HFF-Myc (cell line): ENCODE measurements around the gene EHMT2.

Experiments used
- DNase-seq: peaks from one replicate; pipeline ENCODE4 v3.0.0-alpha.2; 2011; ENCODE audit warnings: low read depth; ENCODE audit errors: extremely low read depth
- H3K4me3 ChIP-seq: replicated peaks from 2 replicates; pipeline ENCODE4 v1.5.1; 2011; ENCODE audit warnings: low read depth, mild to moderate bottlenecking, control low read depth, low read length
- CTCF ChIP-seq: IDR thresholded peaks from 2 replicates; pipeline ENCODE4 v1.5.1; 2012; ENCODE audit warnings: mild to moderate bottlenecking, low read depth, low read length, control low read depth; ENCODE audit errors: missing control alignments

Gene EHMT2

DNA sequence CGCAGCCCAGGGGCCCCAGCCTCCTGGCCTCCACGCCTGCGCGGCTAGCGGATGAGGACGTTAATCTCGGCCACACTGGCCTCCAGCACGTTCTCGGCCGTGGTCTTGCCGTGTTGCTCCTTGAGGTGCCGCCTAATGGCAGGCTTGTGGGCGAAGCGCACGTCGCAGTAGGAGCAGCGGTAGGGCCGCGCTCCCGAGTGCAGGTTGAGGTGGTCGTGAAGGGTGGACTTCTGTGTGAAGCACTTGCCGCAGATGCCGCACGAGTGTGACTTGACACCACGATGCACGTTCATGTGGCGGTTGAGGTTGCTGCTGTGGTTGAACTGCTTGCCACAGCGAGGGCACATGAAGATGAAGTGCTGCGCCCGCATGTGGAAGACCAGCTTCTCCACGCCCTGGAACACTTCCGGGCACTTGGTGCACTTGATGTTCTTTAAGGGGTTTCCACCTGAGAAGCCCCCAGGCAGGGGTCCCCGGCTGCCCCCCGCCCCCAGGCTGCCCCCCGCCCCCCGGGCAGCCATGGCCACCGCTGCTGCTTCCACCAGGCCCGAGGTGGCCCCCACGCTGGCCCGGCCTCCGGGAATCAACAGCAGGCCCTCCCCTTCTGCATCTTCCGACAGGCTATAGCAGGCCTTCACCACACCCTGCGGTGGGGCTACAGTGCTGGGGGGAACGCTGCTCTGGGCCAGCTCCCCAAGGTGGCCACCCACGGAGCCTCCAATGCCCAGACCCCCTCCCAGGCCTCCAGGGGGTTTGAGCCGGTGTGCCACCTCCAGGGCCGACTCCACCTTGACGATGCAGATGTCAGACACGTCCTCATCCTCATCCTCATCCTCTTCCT is 2.6 kb upstream of the EHMT2 start:
- no peak for DNase-seq
- TF ChIP-seq CTCF = no peak

DNA sequence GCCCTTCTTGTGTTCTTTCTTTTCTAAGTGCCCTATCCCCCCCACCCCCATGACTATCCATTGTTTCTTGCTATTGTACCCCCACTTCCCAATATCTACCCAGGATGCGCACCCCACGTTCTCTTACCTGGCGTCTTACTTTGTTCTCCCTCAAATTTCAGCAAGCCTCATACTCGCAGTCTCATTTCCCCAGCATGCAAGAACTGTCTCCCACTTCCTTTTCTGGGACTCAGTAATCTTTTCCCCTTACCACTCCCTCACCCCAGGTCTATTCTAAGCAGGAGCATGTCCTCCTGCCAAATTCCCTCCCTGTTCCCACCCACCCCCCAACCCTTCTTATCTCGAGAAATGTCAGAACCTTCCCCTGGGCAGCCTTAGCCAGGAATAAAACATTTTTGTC is 1.7 kb upstream of the EHMT2 start:
- no peak for DNase-seq
- no peak for TF ChIP-seq CTCF
- H3K4me3 ChIP-seq = peak overlapping the region; percentile 65; the same call in 1 of the 2 replicates

More for the DNA sequence above, 2.6 kb upstream of the EHMT2 start:
- no peak overlapping the region for H3K4me3 ChIP-seq

DNA sequence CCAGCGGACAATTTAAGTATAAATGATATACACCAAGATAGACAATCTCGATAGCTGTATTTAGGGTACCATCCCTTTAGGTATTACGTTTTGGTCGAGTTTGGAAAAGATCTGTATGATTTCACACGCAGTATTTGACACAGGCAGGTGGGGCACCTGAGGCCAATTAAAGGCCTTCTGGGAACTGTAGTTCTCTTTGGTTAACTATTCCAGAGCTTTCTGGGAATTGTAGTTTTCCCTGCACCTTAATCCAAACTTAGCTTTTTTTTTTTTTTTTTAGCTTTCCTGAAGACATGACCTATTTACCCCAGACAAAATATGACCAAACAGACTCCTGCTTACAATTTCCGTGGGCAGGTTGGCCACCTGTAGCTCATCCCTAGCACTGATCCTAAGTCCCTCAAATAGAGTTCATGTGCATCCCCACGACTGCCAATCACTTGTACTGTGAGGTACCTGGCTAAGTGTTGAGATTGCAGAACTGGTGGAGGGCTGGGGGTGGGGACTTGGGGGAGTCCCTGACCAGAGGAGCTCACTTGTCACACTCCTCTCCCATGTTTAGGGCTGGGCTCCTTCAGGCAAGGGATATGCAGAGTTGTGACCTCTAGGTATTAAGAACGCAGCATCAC is 999 bp upstream of the EHMT2 start:
- peak overlapping the region; percentile 65 for H3K4me3 ChIP-seq
- TF ChIP-seq CTCF = no peak
- DNase-seq = no peak

- DNase-seq = no peak
- peak overlapping the region; percentile 65 for H3K4me3 ChIP-seq
- no peak for TF ChIP-seq CTCF
These were observed 464 bp downstream of the EHMT2 start for GRCh38 chr6:31896856-31897611.

GRCh38 chr6:31896493-31896855 is 1.0 kb downstream of the EHMT2 start:
- no peak for TF ChIP-seq CTCF
- no peak for DNase-seq
- H3K4me3 ChIP-seq = peak overlapping the region; percentile 65

GRCh38 chr6:31892821-31893220 is 4.7 kb downstream of the EHMT2 start:
- no peak overlapping the region for H3K4me3 ChIP-seq
- no peak for DNase-seq

More at GRCh38 chr6:31892821-31893220, 4.7 kb downstream of the EHMT2 start:
- TF ChIP-seq CTCF = no peak
